Mucosa of descending colon (tissue), 3 donors: ENCODE results near the gene CCDC85A. TPM values are rescaled to one million over a fixed set of nuclear protein-coding genes. Genes with fewer than 3 reads are reported as not detected.
A peak's percentile ranks its signal among the peaks of the same experiment; 100 is the strongest.
"Not testable (repeated sequence)": the region's sequence is repeated elsewhere in the genome, so short reads cannot be mapped to it uniquely, and the experiment has no call there.

ENCODE experiments used
- ATAC-seq: fragments of 200-7000 bp; cut with Tn5 transposase; one replicate; pipeline ENCODE4 v1.9.1; 2020; ENCODE audit warnings: mild to moderate bottlenecking, moderate library complexity
- DNase-seq, 3 donors: peaks; one replicate each; pipeline ENCODE4 v3.0.0-alpha.2; 2020
- H3K36me3 ChIP-seq: fragments of 200-600 bp; one replicate; pipeline ENCODE4 v1.8.0; 2021; ENCODE audit warnings: low read depth, mild to moderate bottlenecking
- H3K4me1 ChIP-seq: fragments of 200-600 bp; one replicate; pipeline ENCODE4 v1.8.0; 2021; ENCODE audit warnings: low read depth, mild to moderate bottlenecking
- H3K4me3 ChIP-seq: fragments of 200-600 bp; one replicate; pipeline ENCODE4 v1.8.0; 2021; ENCODE audit warnings: mild to moderate bottlenecking
- H3K9me3 ChIP-seq: fragments of 200-600 bp; one replicate; pipeline ENCODE4 v1.8.0; 2021; ENCODE audit warnings: mild to moderate bottlenecking
- intact Hi-C, 2 donors: fragments of 100-400 bp; cut with DNase I in 1 of 2; cut with micrococcal nuclease in 1 of 2; formaldehyde crosslinking; loops; one replicate each; pipeline versions ENCODE4 v1.11.0 to v1.11.1; 2022; cut with DNase I, micrococcal nuclease
- long read RNA-seq, 2 donors: library from polyadenylated mRNA; unstranded; transcript quantifications; one replicate each; pipeline ENCODE4 v2.0.0, GENCODE V29; 2019 to 2021
- total RNA-seq, 3 donors: library from RNA; stranded (reverse); fragmentation: NEBNext Ultra II Directional in 2 of 3; extraction: Animal tissue kit (Norgen Biotek cat#: 25700) in 2 of 3; gene quantifications; one replicate each; pipeline versions ENCODE4 v1.2.1 to v1.2.4, GENCODE V29; 2021 to 2023
- TF ChIP-seq, protein P1 (sequence below): fragments of 200-600 bp; IDR thresholded peaks from one replicate; pipeline ENCODE4 v1.8.0; 2022; ENCODE audit warnings: antibody characterized with exemption, mild to moderate bottlenecking
- donor health status: DM: no; HTN: no; CAD: no; lungs with moderate emphysema.
- donor health status: DM: no; HTN: no; CAD: no.
- donor health status: DM: no; HTN: yes; CAD: no.

CCDC85A gene
- 1 to 10 TPM in 1 of 3 donors, under 1 TPM in 2; 0.41 to 2.7 (median 0.49) TPM for total RNA-seq
- long read RNA-seq, donor 1, partial matches to known transcripts, result 1 of 8 reads
- long read RNA-seq, donor 1, other reads (novel, unspliced or antisense), result 6 of 8 reads
- long read RNA-seq, donor 2, result 0 reads

DNA sequence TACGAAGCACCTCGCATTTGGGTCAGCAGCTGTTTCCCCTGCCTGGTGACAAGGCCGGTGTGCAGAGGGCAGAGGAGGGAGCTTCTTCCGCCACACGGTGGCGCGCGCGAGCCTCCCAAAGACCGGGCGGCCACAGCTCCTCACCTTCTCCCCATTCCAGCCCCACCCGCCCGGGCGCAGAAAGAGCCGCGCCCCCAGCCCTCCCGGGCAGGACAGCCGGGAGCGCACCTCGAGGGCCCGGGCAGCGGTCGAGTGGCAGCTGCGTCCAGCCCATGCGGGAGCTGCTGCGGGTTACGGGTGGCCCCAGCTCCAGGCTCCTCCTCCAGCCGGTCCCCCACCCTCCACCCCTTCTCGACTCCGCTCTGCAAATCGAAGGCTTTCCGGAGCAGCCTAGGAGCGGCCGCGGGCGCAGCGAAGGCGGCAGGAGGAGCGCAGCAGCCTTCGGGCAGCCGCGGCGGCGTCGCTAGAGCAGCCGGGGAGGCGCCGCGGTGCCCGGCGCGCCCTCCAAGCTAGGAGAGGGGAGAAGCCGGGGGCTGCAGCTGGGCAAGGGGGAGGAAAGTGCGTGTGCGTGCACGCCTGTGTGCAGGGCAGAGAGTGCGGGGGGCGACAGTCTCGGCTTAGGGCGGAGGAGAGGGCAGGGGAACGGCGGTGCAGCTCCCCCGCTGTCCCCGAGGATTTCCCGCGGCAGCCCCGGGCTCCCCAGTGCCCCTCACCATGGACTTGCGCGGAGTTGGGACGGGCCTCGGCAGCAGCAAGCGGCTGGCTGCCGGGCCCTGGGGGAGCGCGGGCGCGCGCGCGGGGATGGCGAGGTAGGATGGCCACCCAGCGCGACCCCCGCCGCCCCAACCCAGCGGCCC, at the start of gene CCDC85A:
Gene CCDC85A, plus strand, starts transcription at position 348 of the 857 bp plus-strand sequence. CDS start 635 bp downstream, outside the sequence.
- intact Hi-C loops, result loop anchor here in 1 of 2 donors (10.0 kb wide), 1 partner anchor 1311 kb away; no protein-coding TSS in a partner anchor
- Histone ChIP-seq H3K4me3 (no peak within 1 kb of the TSS), H3K36me3 (no peaks in the 10 kb centered on the region), H3K4me1 (peaks cover 22% of the 10 kb centered on the region), H3K9me3 (no peaks in the 10 kb centered on the region)
- TF ChIP-seq, protein P1, sequence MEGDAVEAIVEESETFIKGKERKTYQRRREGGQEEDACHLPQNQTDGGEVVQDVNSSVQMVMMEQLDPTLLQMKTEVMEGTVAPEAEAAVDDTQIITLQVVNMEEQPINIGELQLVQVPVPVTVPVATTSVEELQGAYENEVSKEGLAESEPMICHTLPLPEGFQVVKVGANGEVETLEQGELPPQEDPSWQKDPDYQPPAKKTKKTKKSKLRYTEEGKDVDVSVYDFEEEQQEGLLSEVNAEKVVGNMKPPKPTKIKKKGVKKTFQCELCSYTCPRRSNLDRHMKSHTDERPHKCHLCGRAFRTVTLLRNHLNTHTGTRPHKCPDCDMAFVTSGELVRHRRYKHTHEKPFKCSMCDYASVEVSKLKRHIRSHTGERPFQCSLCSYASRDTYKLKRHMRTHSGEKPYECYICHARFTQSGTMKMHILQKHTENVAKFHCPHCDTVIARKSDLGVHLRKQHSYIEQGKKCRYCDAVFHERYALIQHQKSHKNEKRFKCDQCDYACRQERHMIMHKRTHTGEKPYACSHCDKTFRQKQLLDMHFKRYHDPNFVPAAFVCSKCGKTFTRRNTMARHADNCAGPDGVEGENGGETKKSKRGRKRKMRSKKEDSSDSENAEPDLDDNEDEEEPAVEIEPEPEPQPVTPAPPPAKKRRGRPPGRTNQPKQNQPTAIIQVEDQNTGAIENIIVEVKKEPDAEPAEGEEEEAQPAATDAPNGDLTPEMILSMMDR, result peak; percentile 84
- ATAC-seq (peak; percentile 93), DNase-seq (peak; percentile 77 to 90 (median 89))

DNA sequence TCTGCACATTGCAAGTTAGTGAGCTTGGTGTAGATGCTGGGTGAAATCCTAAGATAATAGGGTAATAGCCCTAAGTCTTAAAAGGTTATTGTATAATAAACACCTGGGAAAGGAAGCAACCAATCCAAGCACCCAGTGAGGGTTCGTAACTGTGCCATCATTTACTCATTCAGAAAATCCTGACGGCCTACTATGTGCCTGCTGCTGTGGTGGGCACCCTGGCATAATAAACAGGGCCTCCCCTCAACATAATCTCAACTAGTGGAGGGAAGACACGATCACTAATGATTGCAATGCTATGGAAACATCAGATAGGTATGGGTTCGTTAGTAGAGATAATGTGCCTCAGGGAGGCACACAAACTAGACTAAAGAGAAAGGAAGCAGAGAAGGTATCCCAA, 48.9 kb upstream of the CCDC85A start:
- no peaks in the 10 kb centered on the region for H3K4me1 ChIP-seq
- H3K4me3 ChIP-seq, result no peak overlapping the region
- ATAC-seq, result no peak
- H3K9me3 ChIP-seq, result no peaks in the 10 kb centered on the region
- intact Hi-C loops, result loop anchor here in 1 of 2 donors (5.0 kb wide), 1 partner anchor 418 kb away; no protein-coding TSS in a partner anchor
- TF ChIP-seq, protein P1, result no peak
- no peak for DNase-seq
- no peaks in the 10 kb centered on the region for H3K36me3 ChIP-seq

DNA sequence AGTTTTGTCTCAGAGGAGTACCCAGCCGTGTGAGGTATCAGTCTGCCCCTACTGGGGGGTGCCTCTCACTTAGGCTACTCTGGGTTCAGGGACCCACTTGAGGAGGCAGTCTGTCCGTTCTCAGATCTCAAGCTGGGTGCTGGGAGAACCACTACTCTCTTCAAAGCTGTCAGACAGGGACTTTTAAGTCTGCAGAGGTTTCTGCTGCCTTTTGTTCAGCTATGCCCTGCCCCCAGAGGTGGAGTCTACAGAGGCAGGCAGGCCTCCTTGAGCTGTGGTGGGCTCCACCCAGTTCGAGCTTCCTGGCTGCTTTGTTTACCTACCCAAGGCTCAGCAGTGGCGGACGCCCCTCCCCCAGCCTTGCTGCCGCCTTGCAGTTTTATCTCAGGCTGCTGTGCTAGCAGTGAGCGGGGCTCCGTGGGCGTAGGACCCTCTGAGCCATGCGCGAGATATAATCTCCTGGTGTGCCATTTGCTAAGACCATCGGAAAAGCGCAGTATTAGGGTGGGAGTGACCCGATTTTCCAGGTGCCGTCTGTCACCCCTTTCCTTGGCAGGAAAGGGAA, 41.2 kb upstream of the CCDC85A start:
- H3K36me3 ChIP-seq, H3K4me1 ChIP-seq, DNase-seq, intact Hi-C loops, H3K4me3 ChIP-seq, H3K9me3 ChIP-seq, ATAC-seq: not testable (repeated sequence)

DNA sequence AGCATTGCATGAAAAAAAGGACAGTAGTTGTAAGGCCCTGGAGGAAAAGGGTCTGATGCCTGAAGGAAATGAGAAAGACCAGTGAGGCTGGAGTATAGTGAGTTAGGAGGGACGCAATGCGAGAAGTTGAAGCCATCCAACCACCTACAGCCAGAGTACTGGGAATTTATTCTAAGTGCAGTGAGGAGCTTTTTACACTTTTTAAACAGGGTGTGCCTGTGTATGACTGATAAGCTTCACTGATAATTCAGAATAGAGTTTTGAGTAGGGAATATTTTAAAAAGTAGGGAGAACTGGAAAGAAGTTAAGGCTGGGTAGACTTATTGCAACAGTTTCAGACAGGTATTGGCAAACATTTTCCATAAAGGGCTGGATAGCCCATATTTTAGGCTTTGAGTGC, 35.9 kb upstream of the CCDC85A start:
- no peaks in the 10 kb centered on the region for H3K4me1 ChIP-seq
- TF ChIP-seq, protein P1, result no peak
- H3K36me3 ChIP-seq, result no peaks in the 10 kb centered on the region
- H3K9me3 ChIP-seq, result no peaks in the 10 kb centered on the region
- no peak for DNase-seq
- intact Hi-C loops, result no loop called here
- ATAC-seq, result no peak
- H3K4me3 ChIP-seq, result no peak overlapping the region

DNA sequence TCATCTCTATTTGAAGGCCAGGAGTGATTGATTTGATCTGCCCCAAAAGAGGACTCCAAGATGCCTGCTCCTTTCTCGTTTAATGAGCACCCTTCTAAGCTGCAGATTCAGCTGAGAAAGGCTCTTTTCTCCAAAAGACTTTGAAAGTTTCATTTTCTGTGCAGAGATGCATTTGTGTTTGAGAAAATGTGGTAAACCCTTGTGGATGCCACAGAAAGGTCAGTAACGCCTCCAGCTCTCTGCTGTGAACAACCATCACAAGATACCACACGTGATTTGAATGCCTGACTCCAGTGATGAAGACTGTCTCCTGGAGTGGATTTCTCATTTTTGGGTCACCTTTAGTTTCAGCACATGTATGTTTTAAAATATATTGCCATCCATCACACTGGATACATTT, 35.0 kb upstream of the CCDC85A start:
- no peaks in the 10 kb centered on the region for H3K36me3 ChIP-seq
- no peaks in the 10 kb centered on the region for H3K4me1 ChIP-seq
- TF ChIP-seq, protein P1, result no peak
- DNase-seq (no peak), ATAC-seq (no peak)
- H3K9me3 ChIP-seq, result no peaks in the 10 kb centered on the region
- no peak overlapping the region for H3K4me3 ChIP-seq
- intact Hi-C loops, result no loop called here

DNA sequence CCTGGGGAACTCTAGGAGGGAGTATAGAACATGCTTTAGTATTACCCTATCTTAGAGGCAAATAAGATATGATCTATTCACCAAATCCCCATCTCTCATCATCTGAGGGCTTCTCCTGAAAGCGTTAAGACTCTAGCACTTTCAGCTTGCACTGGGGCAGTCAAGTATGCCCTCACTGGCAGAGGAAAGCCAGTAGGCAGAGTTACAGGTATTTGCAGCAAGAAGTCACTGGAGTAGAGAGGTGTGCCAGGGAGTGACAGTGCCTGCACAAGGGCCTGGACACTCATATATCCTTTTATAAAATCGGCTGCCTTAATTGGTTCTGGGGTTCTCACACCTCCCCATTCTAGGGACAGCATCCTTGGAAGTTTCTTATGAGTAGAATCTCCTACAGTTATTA, 31.9 kb upstream of the CCDC85A start:
- H3K9me3 ChIP-seq, result no peaks in the 10 kb centered on the region
- no peaks in the 10 kb centered on the region for H3K36me3 ChIP-seq
- ATAC-seq, result no peak
- intact Hi-C loops, result no loop called here
- H3K4me3 ChIP-seq, result no peak overlapping the region
- no peak for DNase-seq
- TF ChIP-seq, protein P1, result no peak
- no peaks in the 10 kb centered on the region for H3K4me1 ChIP-seq
